RPMI8226 (cell line): ENCODE results near the gene DHX36.

Experiments used
- DNase-seq: peaks from one replicate; pipeline ENCODE4 v3.0.0-alpha.2; 2015

Gene DHX36

GRCh38 chr3:154285221-154285620, 39.1 kb downstream of the DHX36 start:
- no peak for DNase-seq

- DNase-seq, result no peak
Measured at GRCh38 chr3:154280161-154280560, 44.1 kb downstream of the DHX36 start.

GRCh38 chr3:154275965-154276364, 48.3 kb downstream of the DHX36 start:
- DNase-seq, result peak; percentile 15

- no peak for DNase-seq
Measured at GRCh38 chr3:154275292-154275691, 49.0 kb downstream of the DHX36 start.

- no peak for DNase-seq
Measured at GRCh38 chr3:154274348-154274747, 49.9 kb downstream of the DHX36 start.

- DNase-seq, result no peak
Measured at GRCh38 chr3:154273381-154273780, 50.9 kb downstream of the DHX36 start.

GRCh38 chr3:154254527-154254926, 69.8 kb downstream of the DHX36 start:
- DNase-seq, result no peak

GRCh38 chr3:154252759-154253638, 71.3 kb downstream of the DHX36 start:
- DNase-seq, result peak; percentile 83

GRCh38 chr3:154251610-154252009, 72.7 kb downstream of the DHX36 start:
- DNase-seq, result no peak

GRCh38 chr3:154250291-154250690, 74.0 kb downstream of the DHX36 start:
- DNase-seq, result no peak

- no peak for DNase-seq
Measured at GRCh38 chr3:154247806-154248415, 76.4 kb downstream of the DHX36 start.

GRCh38 chr3:154244644-154245043, 79.6 kb downstream of the DHX36 start:
- no peak for DNase-seq

- no peak for DNase-seq
Measured at GRCh38 chr3:154243353-154243752, 80.9 kb downstream of the DHX36 start.

- DNase-seq, result no peak
Measured at GRCh38 chr3:154242766-154243165, 81.5 kb downstream of the DHX36 start.

- DNase-seq, result no peak
Measured at GRCh38 chr3:154241496-154241895, 82.8 kb downstream of the DHX36 start.

- DNase-seq, result no peak
Measured at GRCh38 chr3:154240235-154240634, 84.1 kb downstream of the DHX36 start.

GRCh38 chr3:154236331-154236730, 88.0 kb downstream of the DHX36 start:
- no peak for DNase-seq

- no peak for DNase-seq
Measured at GRCh38 chr3:154235330-154235729, 89.0 kb downstream of the DHX36 start.

- no peak for DNase-seq
Measured at GRCh38 chr3:154229217-154229590, 95.1 kb downstream of the DHX36 start.

GRCh38 chr3:154228561-154229216, 95.6 kb downstream of the DHX36 start:
- DNase-seq, result no peak

GRCh38 chr3:154227531-154227930, 96.8 kb downstream of the DHX36 start:
- DNase-seq, result no peak

GRCh38 chr3:154225536-154225935, 98.8 kb downstream of the DHX36 start:
- DNase-seq, result no peak

- DNase-seq, result no peak
Measured at GRCh38 chr3:154224866-154225265, 99.4 kb downstream of the DHX36 start.

- DNase-seq, result no peak
Measured at GRCh38 chr3:154224366-154224765, 99.9 kb downstream of the DHX36 start.
